Thyroid gland (tissue), 4 donors: Measurements from ENCODE around the gene RNF44. TPM values are rescaled to one million over a fixed set of nuclear protein-coding genes. Genes with fewer than 3 reads are reported as not detected.

ENCODE experiments used
- DNase-seq, 2 donors: peaks; one replicate each; pipeline ENCODE4 v3.0.0-alpha.2; 2019
- H3K27ac ChIP-seq, 3 donors: fragments of 200-600 bp; sonication (generic); 1 replicate in 2 of 3; 2 replicates in 1 of 3; pipeline ENCODE4 v1.5.1; 2016 to 2019; ENCODE audit warnings: mild to moderate bottlenecking in 1 of 3, moderate library complexity in 1 of 3
- H3K27me3 ChIP-seq: fragments of 200-600 bp; sonication (generic); one replicate; pipeline ENCODE4 v1.5.1; 2019
- H3K36me3 ChIP-seq, 2 donors: fragments of 200-600 bp; sonication (generic); one replicate each; pipeline ENCODE4 v1.5.1; 2016 to 2019
- H3K4me1 ChIP-seq, 2 donors: fragments of 200-600 bp; sonication (generic); one replicate each; pipeline ENCODE4 v1.5.1; 2017 to 2019
- H3K4me3 ChIP-seq, 3 donors: fragments of 200-600 bp; sonication (generic); replicated peaks in 1 of 3; 1 replicate in 2 of 3; 2 replicates in 1 of 3; pipeline ENCODE4 v1.5.1; 2016; ENCODE audit warnings: mild to moderate bottlenecking in 1 of 3
- H3K9me3 ChIP-seq: fragments of 200-600 bp; sonication (generic); one replicate; pipeline ENCODE4 v1.5.1; 2017
- CTCF ChIP-seq, 6 experiments: fragments of 200-600 bp in 3 of 6; fragments of 450-650 bp in 3 of 6; sonication (generic) in 3 of 6; IDR thresholded peaks; one replicate each; pipeline ENCODE4 v1.5.1; 2016 to 2019; ENCODE audit warnings: antibody characterized with exemption in 6 of 6, mild to moderate bottlenecking in 2 of 6, inconsistent platforms in 1 of 6, moderate library complexity in 1 of 6
- POLR2A ChIP-seq, 2 donors: fragments of 450-650 bp; IDR thresholded peaks; one replicate each; pipeline ENCODE4 v1.6.1; 2017; ENCODE audit warnings: antibody characterized with exemption in 2 of 2, mild to moderate bottlenecking in 2 of 2, moderate library complexity in 1 of 2
- WGBS, 2 donors: methylation state at CpG; one replicate each; pipeline ENCODE4 v1.1.5; 2017; 5-methylcytosine and 5-hydroxymethylcytosine counted together
- intact Hi-C: fragments of 100-400 bp; cut with DNase I; formaldehyde crosslinking; loops from one replicate; pipeline ENCODE4 v1.15.1; 2023
- total RNA-seq, 4 donors: library from RNA; depleted of rRNA; stranded (reverse); fragments of >200 nt; gene quantifications; one replicate each; pipeline ENCODE4 v1.2.3, GENCODE V29; 2016

RNF44 gene
- total RNA-seq, 4 donors from 2014 or later: 12.1 to 27.3 (median 22.4) TPM

GRCh38 chr5:176547802-176548201, 10.6 kb upstream of the RNF44 start:
- no peak overlapping the region for H3K4me3 ChIP-seq
- no peak for TF ChIP-seq CTCF (IDR thresholded peaks at IDR 0.05)
- TF ChIP-seq POLR2A (IDR thresholded peaks at IDR 0.05): no peak
- no peaks in the 10 kb centered on the region for H3K27me3 ChIP-seq
- peaks cover 4 to 8% of the 10 kb centered on the region in 2 donors for H3K4me1 ChIP-seq
- intact Hi-C loops: loop anchor here (10.0 kb wide), 1 partner anchor 103 kb away; the partner anchor contains the start of gene FAF2
- no peaks in the 10 kb centered on the region for H3K9me3 ChIP-seq
- DNase-seq: no peak
- H3K36me3 ChIP-seq: no peaks in the 10 kb centered on the region
- no peak overlapping the region for H3K27ac ChIP-seq
- 81 to 87% methylated on average over 8 of the region's 8 CpGs for WGBS, 2 donors

GRCh38 chr5:176545737-176546509, 8.7 kb upstream of the RNF44 start:
- 84 to 90% methylated on average over 7 to 12 of the region's 13 CpGs for WGBS, 2 donors
- Histone ChIP-seq H3K27me3 (no peaks in the 10 kb centered on the region), H3K4me3 (no peak overlapping the region), H3K27ac (no peak overlapping the region), H3K4me1 (peaks cover 8 to 21% of the 10 kb centered on the region in 2 donors), H3K9me3 (no peaks in the 10 kb centered on the region), H3K36me3 (no peaks in the 10 kb centered on the region)
- no peak for DNase-seq
- TF ChIP-seq CTCF (IDR thresholded peaks at IDR 0.05): no peak
- no peak for TF ChIP-seq POLR2A (IDR thresholded peaks at IDR 0.05)
- intact Hi-C loops: loop anchor here (10.0 kb wide), 1 partner anchor 101 kb away; the partner anchor contains the start of gene FAF2

GRCh38 chr5:176545388-176545736, 8.2 kb upstream of the RNF44 start:
- DNase-seq: no peak
- TF ChIP-seq CTCF (IDR thresholded peaks at IDR 0.05) (no peak), POLR2A (IDR thresholded peaks at IDR 0.05) (no peak)
- Histone ChIP-seq H3K27ac (no peak overlapping the region), H3K4me3 (no peak overlapping the region), H3K36me3 (no peaks in the 10 kb centered on the region), H3K9me3 (no peaks in the 10 kb centered on the region), H3K27me3 (no peaks in the 10 kb centered on the region), H3K4me1 (peaks cover 8 to 21% of the 10 kb centered on the region in 2 donors)
- 94 to 98% methylated on average over 6 of the region's 6 CpGs for WGBS, 2 donors
- intact Hi-C loops: loop anchor here (10.0 kb wide), 1 partner anchor 101 kb away; the partner anchor contains the start of gene FAF2

- intact Hi-C loops: loop anchor here (5.0 to 10.0 kb wide), 2 partner anchors 99 to 126 kb away; partner anchors contain the start of genes CLTB and FAF2
- Histone ChIP-seq H3K9me3 (no peaks in the 10 kb centered on the region), H3K27me3 (no peaks in the 10 kb centered on the region), H3K4me1 (peaks cover 8 to 22% of the 10 kb centered on the region in 2 donors), H3K4me3 (peak overlapping the region; percentile 5 to 50 (median 42)), H3K27ac (peak overlapping the region; percentile 54 to 68 (median 61)), H3K36me3 (no peaks in the 10 kb centered on the region)
- TF ChIP-seq CTCF (IDR thresholded peaks at IDR 0.05) (no peak), POLR2A (IDR thresholded peaks at IDR 0.05) (peak in 1 of 2 donors; percentile 83)
- DNase-seq: peak; percentile 76 to 79
- 0 to 1% methylated on average over 2 to 21 of the region's 63 CpGs for WGBS, 2 donors
Observed at GRCh38 chr5:176543428-176544182, 6.4 kb upstream of the RNF44 start.
